ENCODE measurements around the gene FAM47E.
"Not testable (repeated sequence)": the region's sequence is repeated elsewhere in the genome, so short reads cannot be mapped to it uniquely, and the experiment has no call there.

The FAM47E gene

DNA sequence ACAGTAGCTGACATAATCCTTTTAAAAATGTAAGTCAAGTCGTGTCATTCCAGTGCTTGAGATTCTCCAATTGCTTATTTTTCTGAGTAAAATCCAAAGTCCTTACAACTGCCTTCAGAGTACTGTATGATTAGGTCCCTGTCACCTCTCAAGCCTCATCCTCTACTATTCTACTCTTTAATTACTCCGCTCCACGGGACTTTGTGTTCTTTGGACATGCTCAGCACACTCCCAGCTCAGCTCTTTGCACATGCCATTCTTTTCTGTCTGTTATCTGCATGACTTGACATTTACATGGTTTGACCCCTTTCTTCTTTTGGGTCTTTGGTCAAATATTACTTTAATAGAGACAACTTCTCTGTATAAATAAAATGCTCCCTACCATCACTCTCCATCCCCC, 15.1 kb downstream of the FAM47E start:
- DNase-seq (ENCODE audit: insufficient read length, low spot score) (no peak), FAIRE-seq (no peak)

DNA sequence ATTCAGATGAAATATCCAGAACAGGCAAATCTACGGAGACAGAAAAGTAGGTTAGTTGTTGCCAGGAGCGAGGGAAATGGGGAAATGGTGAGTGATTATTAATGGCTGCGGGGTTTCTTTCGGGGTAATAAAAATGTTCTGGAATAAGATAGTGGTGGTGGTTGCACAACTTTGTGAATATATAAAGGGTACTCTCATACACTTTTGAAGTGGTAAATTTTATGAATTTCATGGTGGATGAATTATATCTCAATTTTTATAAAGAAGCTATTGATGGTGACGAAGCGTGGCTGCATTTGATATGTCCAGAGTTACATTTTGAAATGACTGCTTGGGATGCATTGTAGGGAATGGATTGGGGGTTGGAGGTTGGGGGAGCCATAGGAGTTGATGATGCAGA, 16.3 kb downstream of the FAM47E start:
- DNase-seq (ENCODE audit: insufficient read length, low spot score) (no peak), FAIRE-seq (no peak)

DNA sequence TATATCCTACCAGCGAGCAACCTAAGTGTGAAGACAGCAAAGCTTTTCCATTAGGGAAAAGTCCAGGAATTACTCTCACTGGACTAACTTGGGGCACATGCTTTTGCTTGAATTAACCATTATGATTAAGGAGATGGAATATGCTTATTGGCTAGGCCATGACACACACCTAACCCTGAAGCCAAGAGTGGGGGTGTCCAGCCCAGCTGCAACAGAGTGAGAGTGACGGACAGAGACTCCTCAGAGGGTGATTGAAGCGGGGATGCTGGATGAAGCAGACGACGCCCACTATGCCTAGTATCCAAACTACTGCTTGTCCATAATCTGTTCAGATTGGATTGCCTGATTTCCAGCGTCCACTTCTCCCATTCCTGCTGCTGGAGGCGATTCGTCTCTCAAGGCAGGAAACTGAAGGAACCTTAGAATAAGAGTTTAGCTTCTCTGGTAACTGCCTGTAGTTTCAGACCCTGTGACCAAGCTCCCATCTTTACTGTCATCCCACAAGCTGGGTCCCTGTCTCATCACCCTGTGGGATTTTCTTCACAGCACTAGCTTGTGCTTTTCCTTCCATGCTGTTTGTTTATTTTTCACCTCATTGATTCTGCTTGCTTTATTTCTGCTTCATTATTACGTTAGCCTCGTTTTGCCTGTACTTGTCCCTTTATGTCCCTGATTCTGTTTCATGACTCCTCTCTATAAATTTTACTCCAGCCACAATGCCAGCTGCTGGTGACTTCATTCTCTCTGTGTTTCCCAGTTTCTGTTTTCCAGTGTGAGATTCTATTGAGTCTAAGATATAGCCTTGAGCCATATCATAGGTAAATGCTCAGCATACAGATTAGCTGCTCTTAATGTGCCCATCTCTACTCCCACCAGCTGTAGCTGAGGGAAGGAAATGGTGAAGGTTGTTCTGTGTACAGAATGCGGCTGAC, 19.0 kb downstream of the FAM47E start:
- DNase-seq (ENCODE audit: insufficient read length, low spot score), result no peak
- FAIRE-seq, result no peak

DNA sequence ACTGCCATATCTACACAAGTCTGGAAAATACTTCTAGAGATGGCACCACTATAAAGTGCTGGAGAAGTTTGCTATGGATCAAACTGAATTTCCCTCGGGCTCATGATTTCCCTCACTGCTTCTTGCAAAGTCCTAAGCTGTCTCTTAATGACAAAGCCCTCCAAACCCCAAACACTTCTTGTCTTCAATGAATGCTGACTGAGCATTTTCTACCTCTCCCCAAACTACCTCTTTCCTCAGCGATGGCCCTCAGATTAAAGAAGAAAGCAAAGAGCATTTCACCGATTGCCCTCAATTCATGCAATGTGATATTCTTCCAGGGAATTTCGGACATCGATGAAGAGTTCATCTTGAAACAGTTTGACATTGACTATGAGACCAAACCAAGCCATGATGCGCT, 19.7 kb downstream of the FAM47E start:
- DNase-seq (ENCODE audit: insufficient read length, low spot score), result no peak
- FAIRE-seq, result no peak

DNA sequence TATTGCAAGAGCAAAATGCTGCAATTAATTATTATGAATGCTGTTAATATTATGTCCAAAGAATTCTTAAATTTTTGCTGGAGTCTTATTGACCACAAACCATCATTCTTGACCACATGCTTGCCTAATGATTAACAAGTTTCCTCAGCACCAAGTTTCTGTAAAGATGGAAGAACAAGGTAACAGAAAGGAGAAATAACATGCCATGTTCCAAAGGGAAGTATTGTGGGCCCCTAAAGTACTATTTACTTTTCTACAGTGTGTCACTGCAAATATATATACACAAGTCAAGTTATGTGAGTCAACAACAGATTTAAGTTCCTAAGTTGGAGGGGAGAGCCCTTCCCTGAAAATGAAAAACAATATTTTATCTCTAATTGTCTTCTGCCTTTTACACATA, 20.6 kb downstream of the FAM47E start:
- no peak for FAIRE-seq
- no peak for DNase-seq (ENCODE audit: insufficient read length, low spot score)

DNA sequence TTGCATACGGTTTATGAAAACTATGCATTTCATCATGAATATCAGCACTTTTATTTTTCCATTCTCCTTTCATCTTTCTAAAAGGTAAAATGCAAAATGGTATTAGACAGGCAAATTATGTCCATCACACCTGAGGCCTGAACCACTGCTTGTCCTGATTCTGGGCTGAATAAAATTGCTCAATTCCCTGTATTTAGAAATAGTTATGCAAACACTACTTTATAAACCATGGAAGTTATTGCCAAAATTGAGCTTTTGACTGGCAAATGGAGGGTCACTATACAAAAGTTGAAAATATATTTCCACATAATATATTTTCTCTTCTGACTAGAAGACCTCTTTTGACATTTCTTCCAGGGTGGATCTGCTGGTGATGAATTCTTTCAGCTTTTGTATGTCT, 21.1 kb downstream of the FAM47E start:
- no peak for DNase-seq (ENCODE audit: insufficient read length, low spot score)
- no peak for FAIRE-seq

DNA sequence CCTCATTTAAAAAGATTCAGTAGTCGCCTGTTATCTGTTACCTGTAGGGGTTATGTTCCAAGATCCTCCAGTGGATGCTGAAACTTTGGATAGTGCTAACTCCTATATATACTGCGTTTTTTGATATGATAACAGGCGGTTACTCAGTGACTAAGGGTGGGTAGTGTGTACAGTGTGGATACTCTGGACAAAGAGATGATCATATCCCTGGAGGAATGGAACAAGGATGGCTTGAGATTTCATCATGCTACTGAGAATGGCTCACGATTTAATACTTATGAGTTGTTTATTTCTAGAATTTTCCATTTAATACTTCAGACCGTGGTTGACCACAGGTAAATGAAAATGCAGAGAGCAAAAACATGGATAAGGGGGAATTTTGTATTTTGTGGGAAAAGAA, 21.5 kb downstream of the FAM47E start:
- FAIRE-seq, result no peak
- no peak for DNase-seq (ENCODE audit: insufficient read length, low spot score)

DNA sequence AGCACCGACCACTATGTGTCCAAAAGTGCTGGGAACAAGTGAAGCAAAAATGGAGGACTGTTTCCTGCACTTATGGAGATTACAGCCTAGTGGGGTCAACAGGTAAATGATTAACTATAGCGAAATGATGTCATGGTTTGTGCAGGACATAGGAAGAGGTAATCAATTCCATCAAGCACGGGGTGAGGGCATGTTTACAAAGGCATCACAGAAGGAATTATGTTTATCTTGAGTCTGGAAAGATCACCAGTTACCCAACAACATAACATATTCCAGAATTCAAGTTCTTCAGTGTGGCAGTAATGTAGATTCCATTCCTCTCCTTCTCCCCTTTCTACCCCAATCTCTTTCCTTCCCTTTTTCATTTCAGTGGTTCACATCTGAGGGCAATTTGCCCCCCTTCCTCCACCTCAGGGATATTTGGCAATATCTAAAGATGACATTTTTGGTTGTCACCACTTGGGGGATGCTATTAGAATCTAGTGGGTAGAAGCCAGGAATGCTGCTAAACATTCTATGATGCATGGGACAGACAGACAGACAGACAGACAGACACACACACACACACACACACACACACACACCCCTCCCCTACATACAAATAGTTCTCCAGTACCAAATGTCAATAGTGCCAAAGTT, 24.1 kb downstream of the FAM47E start:
- DNase-seq (ENCODE audit: insufficient read length, low spot score) (no peak), FAIRE-seq (no peak)

DNA sequence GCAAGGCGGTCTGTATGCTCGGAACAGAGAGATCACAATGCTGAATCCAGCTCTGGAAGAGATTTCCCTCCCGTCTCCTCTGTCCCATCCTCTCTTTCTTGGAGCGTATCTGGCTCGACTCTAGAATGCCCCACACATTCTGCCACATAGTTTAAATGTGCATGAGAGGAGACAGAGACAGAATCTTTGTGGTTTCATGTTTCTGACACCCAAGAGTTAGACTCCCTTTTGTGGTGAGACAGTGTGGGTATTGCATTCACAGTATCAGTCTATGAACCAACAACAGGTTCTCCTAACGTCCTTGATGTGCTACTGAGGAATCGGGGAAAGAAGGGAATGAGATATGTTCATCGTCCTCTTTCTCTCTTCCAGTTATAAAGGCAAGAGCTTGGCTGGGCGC, 25.3 kb downstream of the FAM47E start:
- DNase-seq (ENCODE audit: insufficient read length, low spot score), result no peak

DNA sequence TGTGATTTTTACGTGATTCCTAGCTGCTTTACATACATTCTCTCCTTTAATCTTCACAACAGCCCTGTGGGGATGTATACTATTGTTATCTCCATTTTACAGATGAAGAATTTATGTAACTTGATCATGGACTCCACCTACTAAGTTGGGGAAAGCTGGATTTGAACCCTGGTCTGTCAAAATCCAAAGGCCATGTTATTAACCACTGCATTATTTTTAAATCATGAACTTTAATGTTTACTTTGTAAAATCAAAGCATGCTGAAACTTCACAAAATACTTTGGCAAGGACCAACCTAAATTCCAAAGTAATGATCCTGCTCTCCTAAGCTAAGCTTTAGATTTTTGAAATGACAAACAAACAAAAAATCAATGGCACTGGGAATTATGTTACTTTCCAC, 26.1 kb downstream of the FAM47E start:
- FAIRE-seq, result no peak
- DNase-seq (ENCODE audit: insufficient read length, low spot score), result no peak

More for the DNA sequence above, 25.3 kb downstream of the FAM47E start:
- FAIRE-seq, result no peak

DNA sequence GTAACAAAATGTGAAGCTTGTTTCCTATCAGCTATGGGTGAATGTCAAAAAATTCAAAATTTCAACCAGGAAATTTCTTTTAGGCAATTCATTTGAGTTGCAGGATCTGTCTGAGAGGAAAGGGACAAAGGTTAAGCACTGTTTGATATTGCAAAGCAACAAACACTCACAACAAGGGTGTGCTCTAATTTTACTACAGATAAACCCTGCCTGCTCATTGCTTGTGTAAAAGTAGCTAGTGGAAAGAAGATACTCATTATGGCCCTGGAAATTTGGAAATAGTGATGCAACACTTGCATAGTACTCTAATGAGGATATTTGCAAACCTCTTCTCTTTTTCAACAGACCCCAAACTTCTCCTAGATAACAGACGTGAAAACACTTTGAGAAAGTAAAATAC, 27.1 kb downstream of the FAM47E start:
- DNase-seq (ENCODE audit: insufficient read length, low spot score), result no peak

DNA sequence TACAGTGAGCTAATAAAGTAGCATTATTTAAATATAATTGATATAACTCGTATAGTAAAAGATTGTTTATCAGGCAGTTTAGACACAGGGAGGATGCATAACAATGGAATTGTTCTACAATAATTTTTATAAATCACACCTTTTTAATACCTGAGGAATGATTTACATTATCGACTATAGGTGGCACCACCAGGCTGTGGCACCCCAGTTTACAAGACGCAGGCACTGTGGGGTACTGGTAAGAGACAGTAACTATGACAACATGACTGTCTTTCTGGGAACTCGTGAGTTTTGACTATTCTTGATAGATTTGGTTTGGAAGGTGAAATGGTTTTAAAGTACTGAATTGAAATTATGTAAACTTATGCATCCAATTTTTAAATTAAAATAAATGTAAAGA, 27.9 kb downstream of the FAM47E start:
- no peak for DNase-seq (ENCODE audit: insufficient read length, low spot score)
- FAIRE-seq, result no peak

More for the DNA sequence above, 27.1 kb downstream of the FAM47E start:
- FAIRE-seq, result no peak

DNA sequence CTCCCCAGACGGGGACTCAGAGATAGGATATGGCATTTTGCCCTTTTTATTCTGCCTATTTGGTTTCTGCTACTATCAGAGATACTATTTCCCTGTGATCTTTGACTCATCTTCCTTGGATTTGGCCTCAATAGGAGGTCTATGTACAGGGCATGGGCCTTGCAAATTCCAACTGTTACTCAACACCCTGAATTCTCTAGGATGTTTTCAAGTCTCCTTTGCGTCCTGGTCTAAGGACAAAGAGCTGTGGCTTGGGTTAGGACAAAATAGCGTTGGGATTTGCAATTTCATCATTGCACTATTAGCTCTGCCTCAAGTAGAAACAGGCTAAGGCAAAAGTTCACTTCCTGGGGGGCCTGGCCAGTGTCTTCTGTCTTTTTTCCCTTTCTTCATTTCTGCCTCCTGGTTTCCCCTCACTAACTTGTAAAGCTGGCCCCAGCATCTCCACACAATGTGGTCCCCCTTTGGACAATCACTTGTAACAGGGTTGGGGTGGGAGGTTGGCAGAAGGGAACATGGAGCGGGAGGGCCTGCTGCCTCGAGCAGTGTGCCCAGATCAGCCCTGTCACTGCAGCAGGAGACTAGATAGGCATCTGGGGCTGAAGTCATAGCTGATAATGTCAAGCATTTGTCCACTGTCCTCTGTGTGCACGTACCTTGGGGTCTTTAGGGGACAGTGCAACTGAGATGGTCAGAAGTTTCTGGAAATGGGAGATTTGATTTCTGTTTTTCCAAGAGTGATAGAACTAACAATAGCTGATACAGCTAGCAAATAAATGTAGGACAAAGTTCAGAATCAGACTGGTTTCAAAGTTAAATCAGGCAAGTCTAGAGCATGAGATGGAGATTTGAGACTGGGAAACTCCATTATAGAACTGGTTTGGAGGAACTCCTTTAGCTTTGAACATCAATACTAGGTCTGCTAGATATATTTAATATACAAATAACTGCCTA, 29.2 kb downstream of the FAM47E start:
- DNase-seq (ENCODE audit: insufficient read length, low spot score) (no peak), FAIRE-seq (no peak)

DNA sequence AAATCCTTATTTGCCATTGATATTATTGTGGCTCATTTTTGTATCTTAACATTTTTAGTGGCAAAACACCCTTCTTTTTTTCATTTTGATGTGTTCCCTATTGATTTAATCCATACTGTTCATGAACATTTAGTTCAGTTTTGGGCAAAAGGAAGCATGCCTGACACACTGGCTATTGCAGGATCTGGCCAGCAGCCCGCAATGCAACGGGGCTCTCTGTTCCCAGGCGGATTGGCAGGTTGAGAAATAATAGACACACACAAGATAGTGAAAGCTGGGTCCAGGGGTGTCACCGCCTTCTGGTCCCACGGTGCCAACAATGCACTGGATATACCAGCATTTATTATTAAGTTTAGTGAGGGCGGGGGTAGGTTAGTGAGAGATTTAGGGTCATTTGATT, 30.1 kb downstream of the FAM47E start:
- not testable (repeated sequence) for FAIRE-seq; DNase-seq (ENCODE audit: insufficient read length, low spot score)

DNA sequence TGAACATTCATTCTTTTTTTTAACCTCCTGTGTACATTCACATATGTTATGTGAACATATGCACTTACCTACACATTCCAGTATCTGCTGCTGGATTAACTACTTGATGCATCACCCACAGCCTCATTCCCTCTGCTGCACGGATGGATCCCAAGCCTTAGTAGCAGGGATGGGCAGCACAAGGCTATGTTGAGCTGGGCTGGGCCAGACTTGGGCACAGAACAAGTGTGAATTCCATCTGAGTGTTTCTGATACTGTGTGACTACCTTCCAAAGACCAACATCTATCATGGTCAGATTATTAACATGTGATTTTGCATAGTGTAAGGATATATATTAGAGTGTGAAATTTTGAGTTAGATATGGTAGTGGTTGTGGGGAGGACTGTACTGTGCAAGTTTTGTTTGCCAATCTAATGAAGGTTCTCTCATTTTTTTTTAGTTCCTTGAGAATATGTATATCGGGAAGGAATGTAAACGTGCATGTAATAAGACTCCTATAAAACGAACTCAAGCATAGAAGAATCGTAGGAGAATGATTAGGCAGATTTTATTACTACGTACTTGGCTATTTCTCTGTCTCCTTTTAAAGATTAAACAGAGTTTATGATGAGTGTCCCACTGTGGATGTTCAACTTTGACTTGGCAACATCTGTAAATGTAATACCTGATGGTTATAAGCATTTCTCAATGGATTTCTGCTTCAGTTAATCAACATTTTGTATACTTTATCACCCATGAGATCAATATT, 31.6 kb downstream of the FAM47E start:
- FAIRE-seq (no peak), DNase-seq (ENCODE audit: insufficient read length, low spot score) (no peak)

DNA sequence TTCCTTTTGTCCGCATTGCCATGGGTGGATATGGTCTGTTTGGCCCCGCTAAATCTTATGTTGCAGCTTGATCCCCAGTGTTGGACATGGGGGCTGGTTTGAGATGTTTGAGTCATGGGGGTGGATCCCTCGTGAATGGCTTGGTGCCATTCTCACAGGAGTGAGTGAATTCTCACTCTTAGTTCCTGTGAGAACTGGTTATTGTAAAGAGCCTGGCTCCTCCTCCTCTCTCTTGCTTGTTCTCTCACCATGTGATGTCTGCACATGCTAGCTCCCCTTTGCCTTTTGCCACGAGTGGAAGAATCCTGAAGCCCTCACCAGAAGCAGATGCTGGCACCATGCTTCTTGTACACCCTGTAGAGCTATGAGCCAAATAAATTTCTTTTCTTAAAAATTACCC, 32.4 kb downstream of the FAM47E start:
- FAIRE-seq, result no peak
- no peak for DNase-seq (ENCODE audit: insufficient read length, low spot score)

DNA sequence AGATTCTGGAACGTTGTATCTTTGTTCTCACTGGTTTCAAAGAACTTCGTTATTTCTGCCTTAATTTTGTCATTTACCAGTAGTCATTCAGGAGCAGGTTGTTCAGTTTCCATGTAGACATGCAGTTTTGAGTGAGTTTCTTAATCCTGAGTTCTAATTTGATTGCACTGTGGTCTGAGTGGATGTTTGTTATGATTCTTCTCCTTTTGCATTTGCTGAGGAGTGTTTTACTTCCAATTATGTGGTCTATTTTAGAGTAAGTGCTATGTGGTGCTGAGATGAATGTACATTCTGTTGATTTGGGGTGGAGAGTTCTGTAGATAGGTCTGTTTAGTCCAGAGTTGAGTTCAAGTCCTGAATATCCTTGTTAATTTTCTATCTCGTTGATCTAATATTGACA, 36.3 kb downstream of the FAM47E start:
- FAIRE-seq, result not testable (repeated sequence)

DNA sequence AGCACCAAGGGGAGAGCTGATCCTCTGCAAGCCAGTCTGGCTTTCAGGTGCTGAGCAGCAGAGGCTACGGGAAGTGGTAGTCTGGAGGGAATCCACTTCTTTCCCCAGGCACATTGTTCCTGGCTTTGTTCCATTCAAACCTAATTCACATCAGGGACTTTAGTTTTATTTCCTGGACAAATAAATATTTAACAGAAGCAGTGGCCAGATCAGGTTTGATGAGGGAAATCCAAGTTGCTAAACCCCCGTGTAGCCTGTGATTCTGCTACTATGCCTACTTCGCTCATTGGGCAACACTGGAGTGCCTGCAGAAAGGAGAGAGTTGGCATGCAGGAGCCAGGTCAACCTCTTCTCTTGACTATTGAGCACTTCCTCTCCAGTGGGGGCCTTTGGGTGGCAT, 41.2 kb downstream of the FAM47E start:
- FAIRE-seq, result no peak

More for the DNA sequence above, 36.3 kb downstream of the FAM47E start:
- DNase-seq (ENCODE audit: insufficient read length, low spot score), result not testable (repeated sequence)

DNA sequence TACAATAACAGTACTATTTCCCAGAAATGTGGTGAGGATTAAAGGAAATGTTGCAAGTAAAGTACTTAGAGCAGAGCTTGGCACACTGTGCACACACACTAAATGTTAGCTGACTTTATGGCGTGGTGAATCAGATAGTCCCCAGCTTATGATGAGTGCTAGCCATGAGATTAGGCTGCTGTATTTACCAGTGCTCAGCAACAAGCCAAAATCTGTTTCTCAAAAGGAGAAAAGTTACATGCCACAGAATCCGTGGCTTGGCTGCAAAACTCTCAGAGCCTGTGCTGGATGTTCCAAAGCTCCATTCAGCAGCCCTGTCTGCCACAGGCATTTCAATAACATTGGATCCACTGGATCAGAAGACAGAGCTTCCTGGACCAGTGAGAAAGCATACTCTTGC, 42.3 kb downstream of the FAM47E start:
- DNase-seq (ENCODE audit: insufficient read length, low spot score), result no peak
- FAIRE-seq, result no peak

More for the DNA sequence above, 41.2 kb downstream of the FAM47E start:
- DNase-seq (ENCODE audit: insufficient read length, low spot score), result no peak

DNA sequence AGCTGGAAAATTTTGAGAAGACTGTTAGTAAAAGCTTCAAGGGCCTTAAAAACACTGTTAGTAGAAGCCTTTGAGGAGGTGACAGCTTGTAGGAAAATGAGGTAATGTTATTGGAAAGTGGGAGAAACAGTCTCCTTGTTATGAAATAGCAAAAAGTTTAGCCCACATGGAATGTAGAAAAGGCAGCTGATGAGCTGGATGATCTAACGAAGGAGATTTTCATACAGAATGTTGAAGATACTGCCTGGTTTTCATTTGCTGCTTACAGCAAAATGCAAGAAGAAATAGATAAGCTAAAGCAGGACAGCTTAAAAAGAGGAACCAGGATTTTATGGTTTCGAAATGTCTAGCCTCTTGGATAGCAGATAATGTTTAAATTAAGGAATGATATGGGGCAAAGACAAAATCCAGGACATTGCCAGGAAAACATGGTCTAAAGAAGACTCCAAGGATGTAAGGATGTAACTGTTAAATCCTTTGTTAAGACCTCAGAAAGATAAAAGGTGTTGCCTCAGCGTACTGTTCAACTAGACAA, 44.8 kb downstream of the FAM47E start:
- DNase-seq (ENCODE audit: insufficient read length, low spot score) (no peak), FAIRE-seq (no peak)
